H1 (cell line): ENCODE data around the gene FGFR2. TPM values are rescaled to one million over a fixed set of nuclear protein-coding genes. Genes with fewer than 3 reads are reported as not detected.

Experiments used
- CEBPB ChIP-seq: IDR thresholded peaks from 2 replicates; pipeline ENCODE4 v1.6.1; 2012; ENCODE audit warnings: low read depth, low read length
- EZH2 ChIP-seq: fragments of 200-600 bp; sonication (generic); IDR thresholded peaks from 2 replicates; pipeline ENCODE4 v1.7.1; 2012; ENCODE audit warnings: low read depth, mild to moderate bottlenecking, moderate library complexity, low read length, inconsistent platforms; ENCODE audit not compliant: severe bottlenecking
- RXRA ChIP-seq: IDR thresholded peaks from 2 replicates; pipeline ENCODE4 v1.6.1; 2011; ENCODE audit warnings: low read depth, mild to moderate bottlenecking, low read length, moderate library complexity; ENCODE audit not compliant: insufficient read depth
- SIRT6 ChIP-seq: IDR thresholded peaks from one replicate; pipeline ENCODE4 v1.7.1; 2012; ENCODE audit warnings: low read length, inconsistent platforms
- TEAD4 ChIP-seq: IDR thresholded peaks from 2 replicates; pipeline ENCODE4 v1.6.1; 2012; ENCODE audit warnings: low read depth, low read length, inconsistent platforms, mixed read lengths
- polyA plus RNA-seq, 7 experiments: library from polyadenylated mRNA; depleted of rRNA in 3 of 7; stranded (reverse) in 5 of 7; unstranded in 2 of 7; fragments of >200 nt in 5 of 7; fragments of 200-250 nt in 2 of 7; gene quantifications; 1 replicate in 5 of 7; 2 replicates in 1 of 7; 4 replicates in 1 of 7; pipeline versions ENCODE4 v1.2.1 to v1.2.3, GENCODE V29; 2011 to 2013; ENCODE audit warnings: missing spikeins in 2 of 7, mixed read lengths in 2 of 7
- total RNA-seq: library from RNA; stranded (reverse); fragmentation: NEBNext Ultra II Directional; extraction: Animal tissue kit (Norgen Biotek cat#: 25700); gene quantifications from 2 replicates; pipeline ENCODE4 v1.2.1, GENCODE V29; 2021
- TF ChIP-seq, protein P1 (sequence below): fragments of 300-600 bp; sonication (generic); IDR thresholded peaks from 2 replicates; pipeline ENCODE4 v1.7.1; 2012; ENCODE audit warnings: low read length, moderate library complexity, mild to moderate bottlenecking, inconsistent platforms; ENCODE audit not compliant: insufficient replicate concordance

FGFR2 gene
- total and polyA plus RNA-seq, 2 of the 8 experiments (the other 6 are each of a cell fraction or from before 2014, with no cell fraction given), result 50.2 to 81.2 TPM

DNA sequence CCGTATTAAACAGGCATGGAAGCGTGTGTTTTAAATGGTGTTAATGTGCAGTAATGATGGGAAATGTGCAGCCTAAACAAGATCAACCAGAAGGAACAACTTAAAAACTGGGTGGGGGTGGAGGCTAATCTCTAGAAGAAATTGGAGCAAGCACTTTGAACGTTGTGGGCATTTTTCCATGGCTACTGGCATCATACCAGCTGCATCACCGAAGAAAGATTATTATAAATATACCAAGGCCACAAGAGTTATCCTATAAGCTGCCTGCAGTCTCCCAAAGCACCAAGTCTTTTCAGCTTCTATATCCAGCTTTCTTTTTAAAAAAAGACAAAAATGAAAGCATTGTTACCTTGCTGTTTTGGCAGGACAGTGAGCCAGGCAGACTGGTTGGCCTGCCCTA, 79.9 kb downstream of the FGFR2 start (continued):
- TF ChIP-seq, protein P1, sequence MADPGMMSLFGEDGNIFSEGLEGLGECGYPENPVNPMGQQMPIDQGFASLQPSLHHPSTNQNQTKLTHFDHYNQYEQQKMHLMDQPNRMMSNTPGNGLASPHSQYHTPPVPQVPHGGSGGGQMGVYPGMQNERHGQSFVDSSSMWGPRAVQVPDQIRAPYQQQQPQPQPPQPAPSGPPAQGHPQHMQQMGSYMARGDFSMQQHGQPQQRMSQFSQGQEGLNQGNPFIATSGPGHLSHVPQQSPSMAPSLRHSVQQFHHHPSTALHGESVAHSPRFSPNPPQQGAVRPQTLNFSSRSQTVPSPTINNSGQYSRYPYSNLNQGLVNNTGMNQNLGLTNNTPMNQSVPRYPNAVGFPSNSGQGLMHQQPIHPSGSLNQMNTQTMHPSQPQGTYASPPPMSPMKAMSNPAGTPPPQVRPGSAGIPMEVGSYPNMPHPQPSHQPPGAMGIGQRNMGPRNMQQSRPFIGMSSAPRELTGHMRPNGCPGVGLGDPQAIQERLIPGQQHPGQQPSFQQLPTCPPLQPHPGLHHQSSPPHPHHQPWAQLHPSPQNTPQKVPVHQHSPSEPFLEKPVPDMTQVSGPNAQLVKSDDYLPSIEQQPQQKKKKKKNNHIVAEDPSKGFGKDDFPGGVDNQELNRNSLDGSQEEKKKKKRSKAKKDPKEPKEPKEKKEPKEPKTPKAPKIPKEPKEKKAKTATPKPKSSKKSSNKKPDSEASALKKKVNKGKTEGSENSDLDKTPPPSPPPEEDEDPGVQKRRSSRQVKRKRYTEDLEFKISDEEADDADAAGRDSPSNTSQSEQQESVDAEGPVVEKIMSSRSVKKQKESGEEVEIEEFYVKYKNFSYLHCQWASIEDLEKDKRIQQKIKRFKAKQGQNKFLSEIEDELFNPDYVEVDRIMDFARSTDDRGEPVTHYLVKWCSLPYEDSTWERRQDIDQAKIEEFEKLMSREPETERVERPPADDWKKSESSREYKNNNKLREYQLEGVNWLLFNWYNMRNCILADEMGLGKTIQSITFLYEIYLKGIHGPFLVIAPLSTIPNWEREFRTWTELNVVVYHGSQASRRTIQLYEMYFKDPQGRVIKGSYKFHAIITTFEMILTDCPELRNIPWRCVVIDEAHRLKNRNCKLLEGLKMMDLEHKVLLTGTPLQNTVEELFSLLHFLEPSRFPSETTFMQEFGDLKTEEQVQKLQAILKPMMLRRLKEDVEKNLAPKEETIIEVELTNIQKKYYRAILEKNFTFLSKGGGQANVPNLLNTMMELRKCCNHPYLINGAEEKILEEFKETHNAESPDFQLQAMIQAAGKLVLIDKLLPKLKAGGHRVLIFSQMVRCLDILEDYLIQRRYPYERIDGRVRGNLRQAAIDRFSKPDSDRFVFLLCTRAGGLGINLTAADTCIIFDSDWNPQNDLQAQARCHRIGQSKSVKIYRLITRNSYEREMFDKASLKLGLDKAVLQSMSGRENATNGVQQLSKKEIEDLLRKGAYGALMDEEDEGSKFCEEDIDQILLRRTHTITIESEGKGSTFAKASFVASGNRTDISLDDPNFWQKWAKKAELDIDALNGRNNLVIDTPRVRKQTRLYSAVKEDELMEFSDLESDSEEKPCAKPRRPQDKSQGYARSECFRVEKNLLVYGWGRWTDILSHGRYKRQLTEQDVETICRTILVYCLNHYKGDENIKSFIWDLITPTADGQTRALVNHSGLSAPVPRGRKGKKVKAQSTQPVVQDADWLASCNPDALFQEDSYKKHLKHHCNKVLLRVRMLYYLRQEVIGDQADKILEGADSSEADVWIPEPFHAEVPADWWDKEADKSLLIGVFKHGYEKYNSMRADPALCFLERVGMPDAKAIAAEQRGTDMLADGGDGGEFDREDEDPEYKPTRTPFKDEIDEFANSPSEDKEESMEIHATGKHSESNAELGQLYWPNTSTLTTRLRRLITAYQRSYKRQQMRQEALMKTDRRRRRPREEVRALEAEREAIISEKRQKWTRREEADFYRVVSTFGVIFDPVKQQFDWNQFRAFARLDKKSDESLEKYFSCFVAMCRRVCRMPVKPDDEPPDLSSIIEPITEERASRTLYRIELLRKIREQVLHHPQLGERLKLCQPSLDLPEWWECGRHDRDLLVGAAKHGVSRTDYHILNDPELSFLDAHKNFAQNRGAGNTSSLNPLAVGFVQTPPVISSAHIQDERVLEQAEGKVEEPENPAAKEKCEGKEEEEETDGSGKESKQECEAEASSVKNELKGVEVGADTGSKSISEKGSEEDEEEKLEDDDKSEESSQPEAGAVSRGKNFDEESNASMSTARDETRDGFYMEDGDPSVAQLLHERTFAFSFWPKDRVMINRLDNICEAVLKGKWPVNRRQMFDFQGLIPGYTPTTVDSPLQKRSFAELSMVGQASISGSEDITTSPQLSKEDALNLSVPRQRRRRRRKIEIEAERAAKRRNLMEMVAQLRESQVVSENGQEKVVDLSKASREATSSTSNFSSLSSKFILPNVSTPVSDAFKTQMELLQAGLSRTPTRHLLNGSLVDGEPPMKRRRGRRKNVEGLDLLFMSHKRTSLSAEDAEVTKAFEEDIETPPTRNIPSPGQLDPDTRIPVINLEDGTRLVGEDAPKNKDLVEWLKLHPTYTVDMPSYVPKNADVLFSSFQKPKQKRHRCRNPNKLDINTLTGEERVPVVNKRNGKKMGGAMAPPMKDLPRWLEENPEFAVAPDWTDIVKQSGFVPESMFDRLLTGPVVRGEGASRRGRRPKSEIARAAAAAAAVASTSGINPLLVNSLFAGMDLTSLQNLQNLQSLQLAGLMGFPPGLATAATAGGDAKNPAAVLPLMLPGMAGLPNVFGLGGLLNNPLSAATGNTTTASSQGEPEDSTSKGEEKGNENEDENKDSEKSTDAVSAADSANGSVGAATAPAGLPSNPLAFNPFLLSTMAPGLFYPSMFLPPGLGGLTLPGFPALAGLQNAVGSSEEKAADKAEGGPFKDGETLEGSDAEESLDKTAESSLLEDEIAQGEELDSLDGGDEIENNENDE, result no peak
- TF ChIP-seq TEAD4 (no peak), SIRT6 (no peak), CEBPB (no peak), EZH2 (no peak), RXRA (no peak)
